ENCODE results near the gene YIPF7.

DNA sequence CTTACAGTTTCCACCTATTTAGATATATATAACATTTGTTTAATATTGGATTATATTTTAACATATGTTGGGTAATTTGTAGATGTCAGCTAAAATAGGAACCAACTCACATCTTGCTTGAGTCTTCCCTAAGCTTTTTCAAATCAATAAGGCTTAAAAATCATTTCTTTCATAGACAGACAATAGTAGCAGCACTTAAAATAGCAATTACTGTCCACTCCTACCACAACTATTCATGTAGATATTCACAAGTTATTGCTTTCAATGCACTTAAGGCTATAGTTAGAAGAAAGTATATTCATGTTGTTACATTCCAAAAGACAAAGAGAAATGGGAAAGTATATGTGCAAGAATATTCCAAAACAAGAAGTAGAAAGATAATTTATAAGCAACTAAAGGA lies 71.2 kb downstream of the YIPF7 start:
- no peak for TF ChIP-seq POLR2A (IDR thresholded peaks at IDR 0.05)
- TF ChIP-seq, protein P1, sequence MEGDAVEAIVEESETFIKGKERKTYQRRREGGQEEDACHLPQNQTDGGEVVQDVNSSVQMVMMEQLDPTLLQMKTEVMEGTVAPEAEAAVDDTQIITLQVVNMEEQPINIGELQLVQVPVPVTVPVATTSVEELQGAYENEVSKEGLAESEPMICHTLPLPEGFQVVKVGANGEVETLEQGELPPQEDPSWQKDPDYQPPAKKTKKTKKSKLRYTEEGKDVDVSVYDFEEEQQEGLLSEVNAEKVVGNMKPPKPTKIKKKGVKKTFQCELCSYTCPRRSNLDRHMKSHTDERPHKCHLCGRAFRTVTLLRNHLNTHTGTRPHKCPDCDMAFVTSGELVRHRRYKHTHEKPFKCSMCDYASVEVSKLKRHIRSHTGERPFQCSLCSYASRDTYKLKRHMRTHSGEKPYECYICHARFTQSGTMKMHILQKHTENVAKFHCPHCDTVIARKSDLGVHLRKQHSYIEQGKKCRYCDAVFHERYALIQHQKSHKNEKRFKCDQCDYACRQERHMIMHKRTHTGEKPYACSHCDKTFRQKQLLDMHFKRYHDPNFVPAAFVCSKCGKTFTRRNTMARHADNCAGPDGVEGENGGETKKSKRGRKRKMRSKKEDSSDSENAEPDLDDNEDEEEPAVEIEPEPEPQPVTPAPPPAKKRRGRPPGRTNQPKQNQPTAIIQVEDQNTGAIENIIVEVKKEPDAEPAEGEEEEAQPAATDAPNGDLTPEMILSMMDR (IDR thresholded peaks at IDR 0.05) = no peak
- TF ChIP-seq EP300 (IDR thresholded peaks at IDR 0.05) = no peak
